ENCODE data around the gene TJP2.
"Not testable (repeated sequence)": the region's sequence is repeated elsewhere in the genome, so short reads cannot be mapped to it uniquely, and the experiment has no call there.

Gene TJP2

GRCh38 chr9:69164573-69164972, 9.5 kb upstream of the TJP2 start:
- not testable (repeated sequence) for H3K9me3 ChIP-seq (ENCODE audit: control insufficient read depth, low read length)

DNA sequence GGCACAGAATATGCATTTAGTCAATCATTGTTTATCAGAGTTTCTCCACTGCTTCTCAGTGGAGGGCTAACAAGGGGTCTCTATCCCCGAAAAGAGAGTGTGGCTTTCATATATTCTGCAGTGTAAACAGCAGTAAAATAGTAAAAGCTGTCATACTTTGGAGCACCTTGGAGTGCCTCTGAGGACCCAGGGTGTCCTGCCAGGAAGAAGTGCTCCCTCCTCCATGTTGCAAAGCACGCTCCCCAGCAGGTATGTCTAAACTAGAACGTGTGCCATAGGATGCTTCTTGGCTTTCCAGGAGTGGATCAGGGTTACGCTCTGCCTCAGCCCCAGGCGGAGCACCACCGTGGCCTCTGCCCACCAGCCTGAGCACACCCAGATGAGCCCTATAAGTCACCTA, 8.5 kb upstream of the TJP2 start:
- H3K36me3 ChIP-seq (ENCODE audit: control insufficient read depth, insufficient read depth, low read length): no peaks in the 10 kb centered on the region
- 89 to 97% methylated on average over 6 of the region's 6 CpGs for WGBS, 2 experiments (ENCODE audit: insufficient coverage in 2 of 2)
- H3K4me1 ChIP-seq (ENCODE audit: control insufficient read depth, insufficient read depth, low read length, poor library complexity, severe bottlenecking): no peaks in the 10 kb centered on the region
- H3K4me3 ChIP-seq (ENCODE audit: extremely low read depth, insufficient read depth, low read length, poor library complexity, severe bottlenecking): no peak overlapping the region
- no peak overlapping the region for H3K27ac ChIP-seq (ENCODE audit: low read depth, low read length, severe bottlenecking)
- H3K9me3 ChIP-seq (ENCODE audit: control insufficient read depth, low read length): no peaks in the 10 kb centered on the region

More at GRCh38 chr9:69164573-69164972, 9.5 kb upstream of the TJP2 start:
- 89 to 95% methylated on average over 3 to 5 of the region's 8 CpGs for WGBS, 2 experiments (ENCODE audit: insufficient coverage in 2 of 2)
- not testable (repeated sequence) for H3K27ac ChIP-seq (ENCODE audit: low read depth, low read length, severe bottlenecking); H3K4me1 ChIP-seq (ENCODE audit: control insufficient read depth, insufficient read depth, low read length, poor library complexity, severe bottlenecking); H3K4me3 ChIP-seq (ENCODE audit: extremely low read depth, insufficient read depth, low read length, poor library complexity, severe bottlenecking); H3K36me3 ChIP-seq (ENCODE audit: control insufficient read depth, insufficient read depth, low read length)

DNA sequence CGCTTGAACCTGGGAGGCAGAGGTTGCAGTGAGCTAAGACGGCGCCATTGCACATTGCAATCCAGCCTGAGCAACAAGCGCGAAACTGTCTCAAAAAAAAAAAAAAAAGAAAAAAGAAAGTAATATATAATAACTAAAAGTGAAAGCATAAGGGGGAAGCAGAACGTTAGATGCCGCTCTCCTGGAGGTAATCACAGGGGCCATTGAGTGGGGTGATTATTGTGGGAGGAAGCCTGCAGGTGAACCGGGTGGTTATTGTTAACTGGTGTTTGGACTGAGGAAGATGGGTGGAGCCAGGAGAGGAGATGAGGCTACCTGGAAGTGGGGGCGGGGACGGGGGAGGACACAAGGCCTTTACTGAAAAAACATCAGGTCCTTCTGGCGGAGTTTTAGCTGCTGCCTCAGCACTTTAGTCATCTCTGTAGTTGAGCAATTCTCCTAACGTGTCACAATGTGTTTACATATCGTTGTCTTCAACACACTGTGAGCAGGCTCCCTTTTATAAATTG, 5.3 kb upstream of the TJP2 start:
- no peaks in the 10 kb centered on the region for H3K36me3 ChIP-seq (ENCODE audit: control insufficient read depth, insufficient read depth, low read length)
- no peak overlapping the region for H3K27ac ChIP-seq (ENCODE audit: low read depth, low read length, severe bottlenecking)
- no peak overlapping the region for H3K4me3 ChIP-seq (ENCODE audit: extremely low read depth, insufficient read depth, low read length, poor library complexity, severe bottlenecking)
- 75 to 82% methylated on average over 7 to 8 of the region's 13 CpGs for WGBS, 2 experiments (ENCODE audit: insufficient coverage in 2 of 2)
- no peaks in the 10 kb centered on the region for H3K9me3 ChIP-seq (ENCODE audit: control insufficient read depth, low read length)
- H3K4me1 ChIP-seq (ENCODE audit: control insufficient read depth, insufficient read depth, low read length, poor library complexity, severe bottlenecking): peaks cover 14% of the 10 kb centered on the region

GRCh38 chr9:69170231-69170630, 3.8 kb upstream of the TJP2 start:
- Histone ChIP-seq H3K4me1 (ENCODE audit: control insufficient read depth, insufficient read depth, low read length, poor library complexity, severe bottlenecking) (peaks cover 14% of the 10 kb centered on the region), H3K9me3 (ENCODE audit: control insufficient read depth, low read length) (no peaks in the 10 kb centered on the region), H3K36me3 (ENCODE audit: control insufficient read depth, insufficient read depth, low read length) (no peaks in the 10 kb centered on the region), H3K4me3 (ENCODE audit: extremely low read depth, insufficient read depth, low read length, poor library complexity, severe bottlenecking) (no peak overlapping the region), H3K27ac (ENCODE audit: low read depth, low read length, severe bottlenecking) (no peak overlapping the region)
- WGBS, 2 experiments (ENCODE audit: insufficient coverage in 2 of 2): 92 to 93% methylated on average over 1 of the region's 1 CpG

DNA sequence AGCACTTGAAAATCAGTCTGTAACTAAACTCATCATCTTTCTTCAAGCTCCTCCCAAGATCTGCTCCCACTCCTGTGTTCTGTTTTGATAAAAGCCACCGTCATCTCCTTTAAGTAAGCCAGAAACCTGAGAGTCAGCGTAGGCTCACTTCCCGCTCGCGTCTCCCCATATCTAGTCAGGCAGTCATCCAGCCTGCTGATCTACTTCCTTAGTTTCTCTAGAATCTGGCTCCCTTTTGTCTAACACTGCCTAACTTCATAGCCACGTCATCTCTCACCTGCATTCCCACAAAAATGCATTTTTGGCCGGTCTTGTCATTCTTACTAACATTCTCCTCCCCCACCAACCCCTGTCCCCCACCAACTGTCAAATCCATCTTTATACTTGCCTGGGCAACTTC, 3.0 kb upstream of the TJP2 start:
- no peaks in the 10 kb centered on the region for H3K9me3 ChIP-seq (ENCODE audit: control insufficient read depth, low read length)
- H3K36me3 ChIP-seq (ENCODE audit: control insufficient read depth, insufficient read depth, low read length): no peaks in the 10 kb centered on the region
- 83 to 86% methylated on average over 7 of the region's 7 CpGs for WGBS, 2 experiments (ENCODE audit: insufficient coverage in 2 of 2)
- H3K27ac ChIP-seq (ENCODE audit: low read depth, low read length, severe bottlenecking): no peak overlapping the region
- H3K4me3 ChIP-seq (ENCODE audit: extremely low read depth, insufficient read depth, low read length, poor library complexity, severe bottlenecking): no peak overlapping the region
- H3K4me1 ChIP-seq (ENCODE audit: control insufficient read depth, insufficient read depth, low read length, poor library complexity, severe bottlenecking): peaks cover 21% of the 10 kb centered on the region

DNA sequence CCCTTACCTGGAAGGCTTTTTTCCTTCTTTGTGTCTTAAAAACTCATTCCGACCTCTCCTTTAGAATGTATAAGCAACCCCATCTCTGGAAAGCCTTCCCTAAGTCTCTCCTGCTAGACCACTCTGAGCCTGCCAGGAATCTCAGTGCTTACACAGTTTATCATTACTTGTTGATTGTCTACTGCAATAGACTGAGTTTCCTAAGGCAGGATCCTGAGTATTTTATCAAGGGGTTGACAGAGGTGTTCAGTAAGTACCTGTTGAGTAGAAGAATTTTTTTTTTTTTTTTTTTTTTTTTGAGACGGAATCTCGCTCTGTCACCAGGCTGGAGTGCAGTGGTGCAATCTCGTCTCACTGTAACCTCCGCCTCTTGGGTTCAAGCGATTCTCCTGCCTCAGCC, 2.6 kb upstream of the TJP2 start:
- Histone ChIP-seq H3K36me3 (ENCODE audit: control insufficient read depth, insufficient read depth, low read length) (no peaks in the 10 kb centered on the region), H3K4me3 (ENCODE audit: extremely low read depth, insufficient read depth, low read length, poor library complexity, severe bottlenecking) (no peak overlapping the region)
- 89 to 90% methylated on average over 4 to 5 of the region's 6 CpGs for WGBS, 2 experiments (ENCODE audit: insufficient coverage in 2 of 2)

DNA sequence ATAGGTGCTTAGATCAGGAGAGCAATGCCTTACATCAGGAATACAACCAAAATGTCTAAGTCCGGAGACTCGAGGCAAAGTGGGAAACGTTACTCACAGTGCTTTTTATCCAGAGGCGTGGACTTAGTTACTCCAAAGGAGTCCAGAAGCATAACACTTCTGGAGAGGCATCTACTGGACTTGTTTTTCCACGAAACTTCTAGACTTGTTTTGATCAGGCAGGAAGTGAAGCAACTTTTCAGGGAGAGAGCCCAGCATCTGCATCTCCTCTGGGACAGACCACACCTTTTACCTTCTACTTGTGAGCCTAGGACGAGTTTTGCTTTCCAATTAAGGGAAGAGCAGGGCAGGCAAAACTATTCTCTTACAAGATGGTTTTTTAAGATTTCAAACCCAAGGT, 1.2 kb upstream of the TJP2 start:
- Histone ChIP-seq H3K36me3 (ENCODE audit: control insufficient read depth, insufficient read depth, low read length) (no peaks in the 10 kb centered on the region), H3K4me3 (ENCODE audit: extremely low read depth, insufficient read depth, low read length, poor library complexity, severe bottlenecking) (no peak overlapping the region), H3K27ac (ENCODE audit: low read depth, low read length, severe bottlenecking) (no peak overlapping the region), H3K9me3 (ENCODE audit: control insufficient read depth, low read length) (no peaks in the 10 kb centered on the region), H3K4me1 (ENCODE audit: control insufficient read depth, insufficient read depth, low read length, poor library complexity, severe bottlenecking) (peaks cover 38% of the 10 kb centered on the region)
- 66 to 75% methylated on average over 5 of the region's 6 CpGs for WGBS, 2 experiments (ENCODE audit: insufficient coverage in 2 of 2)

More for the DNA sequence above, 2.6 kb upstream of the TJP2 start:
- H3K9me3 ChIP-seq (ENCODE audit: control insufficient read depth, low read length): no peaks in the 10 kb centered on the region
- no peak overlapping the region for H3K27ac ChIP-seq (ENCODE audit: low read depth, low read length, severe bottlenecking)
- peaks cover 25% of the 10 kb centered on the region for H3K4me1 ChIP-seq (ENCODE audit: control insufficient read depth, insufficient read depth, low read length, poor library complexity, severe bottlenecking)

GRCh38 chr9:69173497-69173890, 583 bp upstream of the TJP2 start:
- Histone ChIP-seq H3K27ac (ENCODE audit: low read depth, low read length, severe bottlenecking) (no peak overlapping the region), H3K4me3 (ENCODE audit: extremely low read depth, insufficient read depth, low read length, poor library complexity, severe bottlenecking) (peak overlapping the region; percentile 66), H3K9me3 (ENCODE audit: control insufficient read depth, low read length) (no peaks in the 10 kb centered on the region), H3K4me1 (ENCODE audit: control insufficient read depth, insufficient read depth, low read length, poor library complexity, severe bottlenecking) (peaks cover 44% of the 10 kb centered on the region), H3K36me3 (ENCODE audit: control insufficient read depth, insufficient read depth, low read length) (no peaks in the 10 kb centered on the region)
- WGBS, 2 experiments (ENCODE audit: insufficient coverage in 2 of 2): 1 to 5% methylated on average over 10 to 12 of the region's 17 CpGs

GRCh38 chr9:69174616-69175463, 763 bp downstream of the TJP2 start:
- H3K4me3 ChIP-seq (ENCODE audit: extremely low read depth, insufficient read depth, low read length, poor library complexity, severe bottlenecking): peak overlapping the region; percentile 66
- peak overlapping the region; percentile 65 for H3K27ac ChIP-seq (ENCODE audit: low read depth, low read length, severe bottlenecking)
- no peaks in the 10 kb centered on the region for H3K36me3 ChIP-seq (ENCODE audit: control insufficient read depth, insufficient read depth, low read length)
- H3K4me1 ChIP-seq (ENCODE audit: control insufficient read depth, insufficient read depth, low read length, poor library complexity, severe bottlenecking): peaks cover 51% of the 10 kb centered on the region
- WGBS, 2 experiments (ENCODE audit: insufficient coverage in 2 of 2): 0 to 6% methylated on average over 10 to 16 of the region's 21 CpGs
- no peaks in the 10 kb centered on the region for H3K9me3 ChIP-seq (ENCODE audit: control insufficient read depth, low read length)

DNA sequence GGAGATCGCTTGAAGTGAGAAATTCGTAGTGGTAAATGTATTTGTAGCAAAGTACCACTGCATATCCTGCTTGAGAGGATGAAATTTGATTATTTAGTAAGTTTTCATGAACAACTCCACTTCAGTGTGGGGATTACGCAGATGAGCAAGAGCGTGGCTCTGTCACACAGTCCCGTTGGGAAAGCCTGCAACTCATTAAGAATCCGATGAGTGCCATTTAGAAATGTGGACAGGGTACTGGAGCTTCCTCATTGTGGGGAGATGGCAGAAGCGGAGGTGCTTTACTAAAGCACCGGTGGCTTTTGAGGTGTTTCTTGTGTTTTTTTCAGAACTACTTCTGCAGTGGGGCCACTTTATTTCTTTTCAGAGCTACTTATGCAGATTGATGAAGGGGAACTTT, 1.4 kb downstream of the TJP2 start:
- no peaks in the 10 kb centered on the region for H3K36me3 ChIP-seq (ENCODE audit: control insufficient read depth, insufficient read depth, low read length)
- WGBS, 2 experiments (ENCODE audit: insufficient coverage in 2 of 2): 49 to 61% methylated on average over 6 of the region's 8 CpGs
- H3K4me3 ChIP-seq (ENCODE audit: extremely low read depth, insufficient read depth, low read length, poor library complexity, severe bottlenecking): peak overlapping the region; percentile 66
- peaks cover 58% of the 10 kb centered on the region for H3K4me1 ChIP-seq (ENCODE audit: control insufficient read depth, insufficient read depth, low read length, poor library complexity, severe bottlenecking)
- no peaks in the 10 kb centered on the region for H3K9me3 ChIP-seq (ENCODE audit: control insufficient read depth, low read length)
- peak overlapping the region; percentile 65 for H3K27ac ChIP-seq (ENCODE audit: low read depth, low read length, severe bottlenecking)
